Measurements from ENCODE around the gene NAPA.

DNA sequence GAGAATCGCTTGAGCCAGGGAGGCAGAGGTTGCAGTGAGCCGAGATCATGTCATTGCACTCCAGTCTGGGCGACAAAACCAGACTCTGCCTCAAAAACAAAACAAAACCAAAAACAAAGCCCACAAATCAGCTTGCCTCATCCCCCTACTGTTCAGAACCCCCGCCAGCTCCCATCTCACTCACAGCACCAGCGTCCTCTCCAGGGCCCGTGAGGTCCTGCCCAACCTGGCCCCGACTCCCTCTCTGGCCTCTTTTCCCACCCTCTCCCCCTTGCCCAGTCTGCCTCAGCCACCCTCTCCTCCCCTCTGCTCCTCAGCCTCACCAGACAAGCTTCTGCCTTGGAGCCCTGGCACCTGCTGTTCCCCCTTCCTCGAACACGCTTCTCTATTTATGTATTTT is 46.9 kb downstream of the NAPA start:
- no peak for TF ChIP-seq POLR2AphosphoS5 (IDR thresholded peaks at IDR 0.05)
- TF ChIP-seq, protein P1, sequence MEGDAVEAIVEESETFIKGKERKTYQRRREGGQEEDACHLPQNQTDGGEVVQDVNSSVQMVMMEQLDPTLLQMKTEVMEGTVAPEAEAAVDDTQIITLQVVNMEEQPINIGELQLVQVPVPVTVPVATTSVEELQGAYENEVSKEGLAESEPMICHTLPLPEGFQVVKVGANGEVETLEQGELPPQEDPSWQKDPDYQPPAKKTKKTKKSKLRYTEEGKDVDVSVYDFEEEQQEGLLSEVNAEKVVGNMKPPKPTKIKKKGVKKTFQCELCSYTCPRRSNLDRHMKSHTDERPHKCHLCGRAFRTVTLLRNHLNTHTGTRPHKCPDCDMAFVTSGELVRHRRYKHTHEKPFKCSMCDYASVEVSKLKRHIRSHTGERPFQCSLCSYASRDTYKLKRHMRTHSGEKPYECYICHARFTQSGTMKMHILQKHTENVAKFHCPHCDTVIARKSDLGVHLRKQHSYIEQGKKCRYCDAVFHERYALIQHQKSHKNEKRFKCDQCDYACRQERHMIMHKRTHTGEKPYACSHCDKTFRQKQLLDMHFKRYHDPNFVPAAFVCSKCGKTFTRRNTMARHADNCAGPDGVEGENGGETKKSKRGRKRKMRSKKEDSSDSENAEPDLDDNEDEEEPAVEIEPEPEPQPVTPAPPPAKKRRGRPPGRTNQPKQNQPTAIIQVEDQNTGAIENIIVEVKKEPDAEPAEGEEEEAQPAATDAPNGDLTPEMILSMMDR (IDR thresholded peaks at IDR 0.05 in 8 of 11, conservative IDR thresholded peaks at IDR 0.05 in 3 of 11): no peak
- TF ChIP-seq POLR2A (IDR thresholded peaks at IDR 0.05): no peak

Data from spleen (tissue), 7 donors.